ENCODE results near the gene DTNB.

DTNB gene

GRCh38 chr2:25387876-25388449, 285.4 kb downstream of the DTNB start:
- no peak for DNase-seq (ENCODE audit: low read depth in 2 of 2)

GRCh38 chr2:25386971-25387875, 286.2 kb downstream of the DTNB start:
- DNase-seq (ENCODE audit: low read depth in 2 of 2): no peak

GRCh38 chr2:25385910-25386309, 287.5 kb downstream of the DTNB start:
- no peak for DNase-seq (ENCODE audit: low read depth in 2 of 2)

- DNase-seq (ENCODE audit: low read depth in 2 of 2): no peak
Measured at GRCh38 chr2:25383806-25384205, 289.6 kb downstream of the DTNB start.

GRCh38 chr2:25381502-25381901, 291.9 kb downstream of the DTNB start:
- no peak for DNase-seq (ENCODE audit: low read depth in 2 of 2)

- no peak for DNase-seq (ENCODE audit: low read depth in 2 of 2)
Measured at GRCh38 chr2:25380586-25381375, 292.6 kb downstream of the DTNB start.

GRCh38 chr2:25380023-25380422, 293.4 kb downstream of the DTNB start:
- no peak for DNase-seq (ENCODE audit: low read depth in 2 of 2)

- DNase-seq (ENCODE audit: low read depth in 2 of 2): no peak
Measured at GRCh38 chr2:25379535-25379934, 293.8 kb downstream of the DTNB start.

DNA sequence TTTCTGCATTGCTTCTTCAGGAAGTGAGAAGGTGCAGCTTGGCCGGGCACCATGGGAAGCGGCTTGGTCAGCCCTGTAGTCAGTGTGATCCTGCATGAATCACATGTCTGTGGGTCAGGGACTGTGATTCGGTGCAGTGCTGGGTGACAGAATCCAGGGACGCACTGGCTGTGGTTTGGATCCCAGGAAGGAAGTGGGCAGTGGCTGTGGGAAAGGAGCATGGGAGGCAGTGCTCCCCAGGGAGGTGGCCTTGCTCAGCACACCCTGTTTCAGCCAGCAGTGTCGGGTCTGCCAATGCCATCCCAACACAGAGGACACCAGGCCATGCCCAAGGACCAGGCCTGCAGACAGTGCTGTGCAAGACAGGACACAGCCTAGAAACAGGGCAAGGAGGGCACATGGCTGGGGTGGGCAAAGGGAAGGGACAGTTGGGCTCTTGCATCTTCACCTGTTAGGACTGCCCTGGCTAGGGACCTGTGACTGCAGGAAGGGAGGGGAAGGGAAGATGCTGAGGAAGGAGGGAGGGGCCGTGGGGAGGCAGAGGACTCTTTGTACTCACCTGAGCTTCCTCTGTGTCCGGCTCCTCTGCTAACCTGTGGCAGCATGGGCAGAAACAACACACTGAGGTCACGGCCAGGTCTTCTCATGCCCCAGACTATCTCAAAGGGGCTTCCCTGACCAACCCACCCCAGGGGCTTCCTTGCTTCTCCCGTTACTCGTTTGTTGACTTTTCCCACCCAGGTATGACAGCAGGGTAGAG, 294.5 kb downstream of the DTNB start:
- DNase-seq (ENCODE audit: low read depth in 2 of 2): no peak

DNA sequence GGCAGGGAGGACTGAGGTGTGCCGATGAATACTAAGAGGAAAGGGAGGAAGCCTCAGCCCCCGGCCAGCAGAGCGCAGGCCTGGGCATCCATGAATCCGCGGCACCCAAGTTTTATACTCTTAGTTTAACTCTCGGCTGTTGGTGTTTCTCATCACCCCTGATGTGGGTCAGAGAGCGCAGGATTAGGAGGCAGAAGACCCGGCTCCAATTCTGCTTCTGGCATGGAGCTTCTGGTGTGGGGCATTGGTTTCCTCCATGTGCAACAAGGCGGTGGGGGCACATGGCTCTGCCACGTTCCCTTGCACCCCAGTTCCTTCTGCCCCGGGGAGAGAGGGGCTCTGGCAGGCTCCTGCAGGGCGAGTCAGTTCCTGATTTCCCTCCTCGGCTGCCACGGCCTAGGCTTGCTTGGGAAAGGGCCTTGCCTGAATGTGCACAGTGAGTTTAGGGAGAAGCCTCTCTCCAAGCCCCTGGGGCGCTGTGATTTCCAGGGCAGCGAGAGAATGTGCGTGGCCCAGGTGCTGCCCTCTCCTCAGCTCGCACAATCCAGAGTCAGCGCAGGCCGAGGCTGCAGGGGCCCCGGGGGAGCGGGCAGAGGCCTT, 295.5 kb downstream of the DTNB start:
- DNase-seq (ENCODE audit: low read depth in 2 of 2): no peak

DNA sequence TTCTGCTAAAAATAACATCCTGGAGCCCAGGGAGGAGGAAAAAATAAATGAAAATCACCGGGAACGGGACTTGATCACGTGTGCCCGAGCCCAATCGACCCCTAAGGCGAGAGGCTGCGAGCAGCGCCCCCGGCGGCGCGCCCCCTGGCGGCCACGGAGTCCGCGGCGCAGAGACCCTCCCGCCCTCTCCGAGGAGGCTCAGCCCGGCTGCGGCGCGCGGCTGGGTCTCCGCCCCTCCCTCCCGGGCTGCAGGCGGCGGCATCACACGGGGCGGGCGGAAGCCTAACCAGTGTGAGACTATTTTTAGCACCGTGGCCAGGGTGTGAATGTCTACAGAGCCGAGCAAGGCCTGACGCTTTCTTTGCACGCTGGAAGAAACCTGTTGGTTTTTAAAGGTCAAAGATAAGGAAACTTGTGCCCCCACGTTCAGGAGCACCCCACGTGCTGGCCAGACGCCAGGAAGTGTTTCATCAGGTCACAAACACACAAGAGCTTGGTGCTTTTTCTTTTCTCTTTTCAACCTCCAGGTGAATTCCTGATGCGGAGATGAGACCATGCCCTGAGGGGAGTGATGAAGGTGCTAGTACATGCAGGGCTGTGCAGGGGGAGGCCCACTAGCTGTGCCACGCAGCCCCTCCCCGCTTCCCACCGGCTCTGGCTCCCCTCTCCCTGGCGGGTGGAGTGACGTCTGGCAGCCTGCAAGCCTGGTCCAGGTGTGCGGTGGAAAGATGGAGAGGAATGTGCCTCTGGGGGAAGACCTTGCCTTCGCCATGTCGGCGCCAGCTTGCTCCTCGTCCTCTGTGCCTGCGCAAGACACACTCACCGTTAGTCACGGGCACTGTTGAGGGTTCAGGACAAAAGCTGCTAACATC, 296.4 kb downstream of the DTNB start:
- DNase-seq (ENCODE audit: low read depth in 2 of 2): peak; percentile 87

GRCh38 chr2:25375989-25376545, 297.3 kb downstream of the DTNB start:
- DNase-seq (ENCODE audit: low read depth in 2 of 2): no peak

GRCh38 chr2:25375371-25375988, 297.9 kb downstream of the DTNB start:
- DNase-seq (ENCODE audit: low read depth in 2 of 2): no peak

DNA sequence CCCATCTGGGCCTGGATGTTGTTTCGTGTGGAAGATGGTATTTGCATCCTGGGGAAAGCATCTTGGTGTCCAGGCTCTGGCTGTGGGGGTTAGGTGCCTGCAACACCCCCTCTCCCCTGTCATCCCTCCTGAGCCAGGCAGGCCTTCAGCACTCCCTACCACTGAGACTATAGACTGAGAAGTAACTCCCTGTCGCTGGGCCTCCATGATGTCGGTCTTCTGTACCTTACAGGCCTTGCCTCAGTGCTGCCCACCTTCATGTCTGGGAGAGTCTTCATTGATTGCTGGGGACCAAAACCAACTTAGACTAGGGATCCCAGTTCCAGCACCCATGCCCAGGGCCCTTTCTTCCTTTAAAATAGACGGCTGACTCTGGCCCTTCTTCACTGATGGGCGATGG, 298.6 kb downstream of the DTNB start:
- no peak for DNase-seq (ENCODE audit: low read depth in 2 of 2)

DNA sequence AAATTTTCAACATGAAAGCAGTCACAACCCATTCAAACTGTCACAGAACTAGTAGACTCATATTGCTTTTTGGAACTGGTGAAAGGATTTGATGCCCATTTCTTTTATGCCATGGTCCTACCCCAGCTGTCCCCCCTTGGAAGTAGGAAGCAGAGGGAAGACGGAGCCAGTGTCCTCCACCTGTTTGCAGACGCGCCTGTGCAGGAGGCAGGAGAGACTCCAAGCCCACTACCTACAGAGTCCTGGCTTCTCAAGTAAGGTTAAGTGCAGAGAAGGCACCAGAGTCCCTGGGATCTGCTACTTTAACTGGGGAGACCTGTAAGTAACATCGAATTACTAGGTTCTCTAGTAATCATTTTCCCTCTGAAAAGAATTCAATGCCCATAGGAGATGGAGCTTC, 299.0 kb downstream of the DTNB start:
- no peak for DNase-seq (ENCODE audit: low read depth in 2 of 2)

DNA sequence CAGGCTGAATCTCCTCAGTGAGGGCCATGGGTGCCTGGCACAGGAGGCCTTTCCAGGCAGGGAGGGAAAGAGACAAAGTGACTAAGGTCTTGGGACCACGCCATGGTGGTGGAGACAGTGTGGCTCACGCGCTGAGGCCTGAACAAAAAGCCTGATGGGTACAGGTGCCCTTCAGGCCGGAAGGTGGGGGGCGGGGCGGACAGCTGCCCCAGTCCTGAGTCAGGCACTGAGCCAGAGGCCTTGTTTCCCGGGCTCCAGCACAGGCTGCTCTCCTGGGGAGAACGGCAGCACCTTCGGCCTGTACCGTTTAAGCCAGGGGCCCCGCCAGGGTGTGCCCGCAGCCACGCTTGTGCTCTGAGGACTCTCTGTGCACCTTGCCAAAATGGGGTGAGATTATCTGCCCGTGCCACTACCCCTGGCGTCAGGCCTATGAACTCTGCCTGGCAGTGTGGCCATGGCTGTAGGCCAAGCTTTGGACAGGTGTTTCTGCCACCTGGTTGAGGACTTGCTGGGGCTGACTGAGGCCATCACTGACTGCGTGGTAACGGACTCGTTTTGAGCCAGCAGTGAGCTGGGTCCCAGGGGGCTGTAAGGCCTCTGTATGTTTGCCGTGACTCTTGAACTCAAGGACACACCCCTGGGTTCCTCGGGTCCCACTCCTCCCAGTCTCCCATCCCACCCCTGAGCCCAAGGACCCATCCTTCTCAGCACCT, 300.0 kb downstream of the DTNB start:
- no peak for DNase-seq (ENCODE audit: low read depth in 2 of 2)

DNA sequence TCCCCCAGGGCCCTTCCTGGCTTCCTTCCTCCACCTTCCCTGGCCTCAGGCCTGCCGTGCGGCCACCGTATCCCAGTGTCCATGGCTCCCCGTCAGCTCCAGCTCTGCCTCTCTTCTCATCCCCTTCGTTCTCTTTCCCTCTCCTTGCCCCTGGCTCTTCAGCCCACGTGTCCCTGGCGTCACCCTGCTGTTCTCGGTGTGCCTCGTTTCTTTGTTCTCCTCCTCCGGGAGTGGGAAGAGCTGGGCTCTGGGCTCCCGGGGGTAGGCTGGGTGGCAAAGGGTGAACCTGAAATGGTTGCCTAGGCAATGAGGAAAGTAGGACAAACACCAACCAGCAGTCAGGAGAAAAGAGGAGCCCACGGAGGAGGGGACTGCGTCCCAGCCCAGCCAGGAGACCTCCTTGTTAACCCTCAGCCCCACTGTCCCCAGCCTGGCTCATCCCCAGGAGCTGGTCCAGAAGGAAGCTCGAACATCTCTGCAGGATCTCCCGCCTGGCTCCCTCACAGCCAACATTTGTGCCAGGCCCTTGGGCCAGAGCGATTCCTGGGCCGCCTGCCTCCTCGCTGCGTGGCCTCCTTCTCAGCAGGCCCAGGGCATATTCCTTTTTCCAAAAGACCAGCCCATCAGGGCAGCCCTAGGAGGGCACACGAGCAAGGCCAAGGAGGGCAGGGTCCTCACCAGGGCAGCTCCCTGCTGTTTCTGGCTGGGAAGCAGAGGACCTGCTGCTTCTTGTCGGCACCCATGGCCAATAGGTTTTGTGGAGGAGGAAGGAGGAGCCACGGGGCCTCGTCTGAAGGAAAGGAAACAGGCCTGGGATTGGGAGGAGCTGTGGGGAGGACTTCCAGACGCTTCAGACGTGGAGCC, 300.7 kb downstream of the DTNB start:
- no peak for DNase-seq (ENCODE audit: low read depth in 2 of 2)

Measured in activated CD4-positive, alpha-beta T cell treated with anti-CD3 and anti-CD28 coated beads for 24 hours (primary cell).